ENCODE data around the gene UBE2Q1.
"Not testable (repeated sequence)": the region's sequence is repeated elsewhere in the genome, so short reads cannot be mapped to it uniquely, and the experiment has no call there.

UBE2Q1 gene

DNA sequence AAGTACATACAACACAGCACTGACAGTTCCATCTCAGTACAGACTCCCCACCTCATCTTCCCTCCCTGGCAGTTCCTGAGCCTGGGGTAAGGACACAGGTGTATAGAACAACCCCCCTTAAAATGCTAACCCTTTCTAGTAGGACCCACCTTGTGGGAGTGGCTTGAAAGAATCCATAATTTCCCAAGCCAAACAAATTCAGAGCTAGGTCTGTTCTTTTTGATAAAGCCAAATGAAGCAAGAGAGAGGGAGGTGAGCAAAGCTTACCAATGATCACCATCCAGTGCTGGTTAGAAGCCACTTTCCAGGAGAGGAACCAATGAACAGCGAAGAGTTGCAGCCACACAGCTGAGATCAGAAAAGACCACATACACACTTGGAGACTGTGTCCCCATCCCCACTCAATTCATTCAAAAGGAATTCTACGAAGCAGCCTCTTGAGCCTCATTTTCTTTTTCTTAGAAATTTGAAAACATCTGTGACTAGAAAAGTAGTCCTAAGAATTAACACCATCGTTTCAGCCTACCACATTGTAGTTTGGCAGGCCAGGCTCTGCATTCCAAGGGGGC is 9.2 kb downstream of the UBE2Q1 start:
- H3K9me3 Mint-ChIP-seq = no peaks in the 10 kb centered on the region
- H3K27me3 Mint-ChIP-seq = no peaks in the 10 kb centered on the region
- no peak overlapping the region for H3K4me3 Mint-ChIP-seq
- H3K27ac Mint-ChIP-seq = no peak overlapping the region
- H3K4me1 Mint-ChIP-seq (ENCODE audit: low read depth) = peaks cover 13% of the 10 kb centered on the region
- peaks cover 42% of the 10 kb centered on the region for H3K36me3 Mint-ChIP-seq (ENCODE audit: low read depth)

DNA sequence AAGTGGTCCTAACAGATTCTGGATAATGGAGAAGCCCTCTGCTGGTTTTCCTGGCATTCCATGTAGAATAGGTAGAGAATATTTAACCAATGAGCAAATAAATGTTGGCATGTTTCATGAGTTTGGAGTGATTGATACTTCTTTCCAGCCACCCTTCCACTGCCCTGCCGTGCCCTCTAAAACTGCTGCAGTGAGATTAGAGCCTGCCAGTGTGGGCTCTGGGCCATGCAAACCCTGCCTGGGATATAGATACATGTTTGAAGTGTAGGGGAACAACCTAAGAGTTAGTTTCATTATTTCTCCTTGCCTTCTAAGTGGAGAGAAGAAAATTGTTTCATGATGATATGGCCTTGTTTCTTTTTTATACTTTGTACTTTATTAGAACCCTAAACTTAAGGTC is 10.4 kb downstream of the UBE2Q1 start:
- Mint-ChIP-seq H3K9me3 (no peaks in the 10 kb centered on the region), H3K27me3 (no peaks in the 10 kb centered on the region), H3K4me3 (no peak overlapping the region), H3K4me1 (ENCODE audit: low read depth) (peaks cover 9% of the 10 kb centered on the region), H3K36me3 (ENCODE audit: low read depth) (peaks cover 30% of the 10 kb centered on the region), H3K27ac (no peak overlapping the region)

DNA sequence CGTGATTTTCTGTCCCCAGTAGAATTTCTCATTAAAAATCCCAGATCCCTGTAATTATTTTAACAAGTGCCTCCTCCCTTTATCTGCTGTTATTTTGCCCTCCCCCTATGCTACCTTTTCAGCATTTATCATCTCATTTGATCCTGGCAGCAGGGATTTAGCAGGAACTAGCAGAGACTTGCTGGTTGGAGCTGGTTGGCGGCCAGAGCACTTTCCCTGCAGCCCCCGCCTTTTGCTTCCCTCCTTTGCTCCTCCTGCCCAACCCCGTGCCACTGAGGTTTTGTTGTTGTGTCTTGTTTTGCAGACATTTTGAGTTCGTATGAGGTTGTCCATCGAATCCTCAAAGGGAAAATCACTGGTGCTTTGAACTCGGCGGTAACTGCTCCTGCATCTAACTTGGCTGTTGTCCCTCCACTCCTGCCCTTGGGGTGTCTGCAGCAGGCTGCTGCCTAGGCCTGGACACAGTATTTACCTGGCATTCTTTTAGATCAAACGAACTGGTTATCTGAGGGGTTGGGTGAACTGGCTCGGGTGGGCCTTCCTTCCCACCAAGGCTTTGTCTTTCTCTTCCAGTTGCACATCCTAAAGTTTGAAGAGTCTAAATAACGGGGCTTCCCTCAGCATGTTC is 11.2 kb downstream of the UBE2Q1 start:
- Mint-ChIP-seq H3K27ac (no peak overlapping the region), H3K27me3 (no peaks in the 10 kb centered on the region), H3K4me1 (ENCODE audit: low read depth) (peaks cover 7% of the 10 kb centered on the region), H3K4me3 (no peak overlapping the region), H3K9me3 (no peaks in the 10 kb centered on the region), H3K36me3 (ENCODE audit: low read depth) (peaks cover 23% of the 10 kb centered on the region)

GRCh38 chr1:154546264-154547063 is 12.0 kb downstream of the UBE2Q1 start:
- Mint-ChIP-seq H3K4me1 (ENCODE audit: low read depth) (peaks cover 7% of the 10 kb centered on the region), H3K27me3 (no peaks in the 10 kb centered on the region), H3K36me3 (ENCODE audit: low read depth) (peaks cover 22% of the 10 kb centered on the region), H3K27ac (no peak overlapping the region), H3K4me3 (no peak overlapping the region), H3K9me3 (no peaks in the 10 kb centered on the region)

GRCh38 chr1:154541231-154541630 is 17.2 kb downstream of the UBE2Q1 start:
- Mint-ChIP-seq H3K27me3 (peaks cover 5% of the 10 kb centered on the region), H3K4me3 (no peak overlapping the region), H3K27ac (no peak overlapping the region), H3K9me3 (no peaks in the 10 kb centered on the region), H3K4me1 (ENCODE audit: low read depth) (no peaks in the 10 kb centered on the region), H3K36me3 (ENCODE audit: low read depth) (no peaks in the 10 kb centered on the region)

- Mint-ChIP-seq H3K4me1 (ENCODE audit: low read depth) (no peaks in the 10 kb centered on the region), H3K9me3 (no peaks in the 10 kb centered on the region), H3K4me3 (no peak overlapping the region), H3K27ac (no peak overlapping the region), H3K36me3 (ENCODE audit: low read depth) (no peaks in the 10 kb centered on the region), H3K27me3 (peaks cover 6% of the 10 kb centered on the region)
Measured at GRCh38 chr1:154539486-154540483, 18.7 kb downstream of the UBE2Q1 start.

GRCh38 chr1:154536570-154536969 is 21.9 kb downstream of the UBE2Q1 start:
- H3K4me1 Mint-ChIP-seq (ENCODE audit: low read depth) = no peaks in the 10 kb centered on the region
- peaks cover 11% of the 10 kb centered on the region for H3K27me3 Mint-ChIP-seq
- no peaks in the 10 kb centered on the region for H3K9me3 Mint-ChIP-seq
- H3K36me3 Mint-ChIP-seq (ENCODE audit: low read depth) = no peaks in the 10 kb centered on the region
- no peak overlapping the region for H3K27ac Mint-ChIP-seq
- no peak overlapping the region for H3K4me3 Mint-ChIP-seq

- H3K27ac Mint-ChIP-seq = no peak overlapping the region
- peaks cover 6% of the 10 kb centered on the region for H3K27me3 Mint-ChIP-seq
- H3K4me1 Mint-ChIP-seq (ENCODE audit: low read depth) = no peaks in the 10 kb centered on the region
- no peaks in the 10 kb centered on the region for H3K36me3 Mint-ChIP-seq (ENCODE audit: low read depth)
- H3K4me3 Mint-ChIP-seq = no peak overlapping the region
- H3K9me3 Mint-ChIP-seq = no peaks in the 10 kb centered on the region
Measured at GRCh38 chr1:154533952-154534844, 24.3 kb downstream of the UBE2Q1 start.

DNA sequence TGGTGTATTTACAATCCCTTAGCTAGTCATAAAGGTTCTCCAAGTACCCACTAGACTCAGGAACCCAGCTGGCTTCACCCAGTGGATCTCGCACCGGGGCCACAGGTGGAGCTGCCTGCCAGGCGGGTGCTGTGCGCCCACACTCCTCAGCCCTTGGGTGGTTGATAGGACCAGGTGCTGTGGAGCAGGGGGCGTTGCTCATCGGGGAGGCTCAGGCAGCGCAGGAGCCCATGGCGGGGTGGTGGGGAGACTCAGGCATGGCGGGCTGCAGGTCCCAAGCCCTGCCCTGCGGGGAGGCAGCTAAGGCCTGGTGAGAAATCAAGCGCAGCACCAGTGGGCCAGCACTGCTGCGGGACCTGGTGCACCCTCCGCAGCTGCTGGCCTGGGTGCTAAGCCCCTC is 26.5 kb downstream of the UBE2Q1 start:
- not testable (repeated sequence) for H3K27ac Mint-ChIP-seq; H3K4me3 Mint-ChIP-seq; H3K4me1 Mint-ChIP-seq (ENCODE audit: low read depth); H3K9me3 Mint-ChIP-seq; H3K27me3 Mint-ChIP-seq; H3K36me3 Mint-ChIP-seq (ENCODE audit: low read depth)

DNA sequence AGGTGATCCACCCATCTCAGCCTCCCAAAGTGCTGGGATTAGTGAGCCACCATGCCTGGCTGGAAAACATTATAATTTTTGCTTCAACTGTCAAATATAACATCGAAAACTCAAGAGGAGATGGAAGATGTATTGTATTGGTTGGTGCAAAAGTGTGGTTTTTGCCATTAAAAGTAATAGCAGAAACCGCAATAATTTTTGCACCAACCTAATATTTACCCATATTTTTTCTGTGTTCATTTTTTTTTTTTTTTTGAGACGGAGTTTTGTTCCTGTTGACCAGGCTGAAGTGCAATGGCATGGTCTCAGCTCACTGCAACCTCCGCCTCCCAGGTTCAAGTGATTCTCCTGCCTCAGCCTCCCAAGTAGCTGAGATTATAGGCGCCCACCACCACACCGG is 29.2 kb downstream of the UBE2Q1 start:
- H3K4me1 Mint-ChIP-seq (ENCODE audit: low read depth) = no peaks in the 10 kb centered on the region
- no peaks in the 10 kb centered on the region for H3K9me3 Mint-ChIP-seq

GRCh38 chr1:154527192-154527591 is 31.3 kb downstream of the UBE2Q1 start:
- Mint-ChIP-seq H3K27ac (no peak overlapping the region), H3K27me3 (peaks cover 21% of the 10 kb centered on the region), H3K36me3 (ENCODE audit: low read depth) (no peaks in the 10 kb centered on the region), H3K9me3 (no peaks in the 10 kb centered on the region), H3K4me1 (ENCODE audit: low read depth) (no peaks in the 10 kb centered on the region), H3K4me3 (no peak overlapping the region)

More for the DNA sequence above, 29.2 kb downstream of the UBE2Q1 start:
- Mint-ChIP-seq H3K27me3 (peaks cover 8% of the 10 kb centered on the region), H3K4me3 (no peak overlapping the region), H3K27ac (no peak overlapping the region), H3K36me3 (ENCODE audit: low read depth) (no peaks in the 10 kb centered on the region)

- peaks cover 21% of the 10 kb centered on the region for H3K27me3 Mint-ChIP-seq
- H3K36me3 Mint-ChIP-seq (ENCODE audit: low read depth) = no peaks in the 10 kb centered on the region
- no peak overlapping the region for H3K4me3 Mint-ChIP-seq
- no peak overlapping the region for H3K27ac Mint-ChIP-seq
- no peaks in the 10 kb centered on the region for H3K9me3 Mint-ChIP-seq
- peaks cover 3% of the 10 kb centered on the region for H3K4me1 Mint-ChIP-seq (ENCODE audit: low read depth)
Measured at GRCh38 chr1:154524881-154525280, 33.6 kb downstream of the UBE2Q1 start.

DNA sequence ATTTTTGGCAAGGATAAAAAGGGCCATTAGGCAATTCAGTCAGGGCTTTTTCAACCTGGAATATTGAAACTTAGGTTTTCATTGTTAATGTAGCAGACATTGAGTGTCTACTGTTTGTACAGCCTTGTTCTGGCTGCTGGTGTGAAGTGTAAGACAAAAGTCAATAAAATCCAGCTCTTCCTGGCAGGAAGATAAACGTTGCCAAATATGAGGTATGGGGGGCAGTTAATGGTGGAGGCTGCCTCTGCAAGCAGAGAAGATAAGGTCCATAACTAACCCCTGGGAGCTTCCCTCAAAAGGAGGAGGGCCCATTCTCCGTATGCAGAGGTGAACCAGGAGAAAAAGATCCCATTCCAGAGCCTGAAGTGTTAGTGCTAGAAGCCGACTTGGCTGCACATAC is 36.8 kb downstream of the UBE2Q1 start:
- Mint-ChIP-seq H3K9me3 (no peaks in the 10 kb centered on the region), H3K27me3 (peaks cover 24% of the 10 kb centered on the region), H3K36me3 (ENCODE audit: low read depth) (no peaks in the 10 kb centered on the region), H3K4me3 (no peak overlapping the region), H3K27ac (no peak overlapping the region), H3K4me1 (ENCODE audit: low read depth) (peaks cover 3% of the 10 kb centered on the region)

- no peaks in the 10 kb centered on the region for H3K36me3 Mint-ChIP-seq (ENCODE audit: low read depth)
Measured at GRCh38 chr1:154520333-154520732, 38.1 kb downstream of the UBE2Q1 start.

More at GRCh38 chr1:154520333-154520732, 38.1 kb downstream of the UBE2Q1 start:
- Mint-ChIP-seq H3K9me3 (no peaks in the 10 kb centered on the region), H3K4me3 (no peak overlapping the region), H3K27ac (no peak overlapping the region), H3K4me1 (ENCODE audit: low read depth) (peaks cover 3% of the 10 kb centered on the region), H3K27me3 (peaks cover 24% of the 10 kb centered on the region)
